Measurements from ENCODE around the gene CPNE8.

GRCh38 chr12:38844267-38844666 is 61.1 kb downstream of the CPNE8 start:
- TF ChIP-seq, protein P1, sequence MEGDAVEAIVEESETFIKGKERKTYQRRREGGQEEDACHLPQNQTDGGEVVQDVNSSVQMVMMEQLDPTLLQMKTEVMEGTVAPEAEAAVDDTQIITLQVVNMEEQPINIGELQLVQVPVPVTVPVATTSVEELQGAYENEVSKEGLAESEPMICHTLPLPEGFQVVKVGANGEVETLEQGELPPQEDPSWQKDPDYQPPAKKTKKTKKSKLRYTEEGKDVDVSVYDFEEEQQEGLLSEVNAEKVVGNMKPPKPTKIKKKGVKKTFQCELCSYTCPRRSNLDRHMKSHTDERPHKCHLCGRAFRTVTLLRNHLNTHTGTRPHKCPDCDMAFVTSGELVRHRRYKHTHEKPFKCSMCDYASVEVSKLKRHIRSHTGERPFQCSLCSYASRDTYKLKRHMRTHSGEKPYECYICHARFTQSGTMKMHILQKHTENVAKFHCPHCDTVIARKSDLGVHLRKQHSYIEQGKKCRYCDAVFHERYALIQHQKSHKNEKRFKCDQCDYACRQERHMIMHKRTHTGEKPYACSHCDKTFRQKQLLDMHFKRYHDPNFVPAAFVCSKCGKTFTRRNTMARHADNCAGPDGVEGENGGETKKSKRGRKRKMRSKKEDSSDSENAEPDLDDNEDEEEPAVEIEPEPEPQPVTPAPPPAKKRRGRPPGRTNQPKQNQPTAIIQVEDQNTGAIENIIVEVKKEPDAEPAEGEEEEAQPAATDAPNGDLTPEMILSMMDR (IDR thresholded peaks at IDR 0.05) = no peak
- TF ChIP-seq EZH2 (IDR thresholded peaks at IDR 0.05; ENCODE audit: borderline replicate concordance, insufficient read depth, low read depth, low read length, poor library complexity, severe bottlenecking) = no peak

All from B cell (primary cell).